Osteocyte (in vitro differentiated cells): Measurements from ENCODE around the gene SLC7A14. TPM values are rescaled to one million over a fixed set of nuclear protein-coding genes. Genes with fewer than 3 reads are reported as not detected.

Experiments used
- DNase-seq: peaks from one replicate; pipeline ENCODE4 v3.0.0; 2021; ENCODE audit warnings: mixed read lengths; ENCODE audit not compliant: unreplicated experiment; ENCODE audit errors: extremely low spot score
- H3K27ac Mint-ChIP-seq: one replicate; pipeline ENCODE4 v1.8.0; 2021; ENCODE audit warnings: mild to moderate bottlenecking, mixed read lengths; ENCODE audit not compliant: unreplicated experiment
- H3K27me3 Mint-ChIP-seq: one replicate; pipeline ENCODE4 v1.8.0; 2021; ENCODE audit warnings: mixed read lengths; ENCODE audit not compliant: unreplicated experiment
- H3K36me3 Mint-ChIP-seq: one replicate; pipeline ENCODE4 v1.8.0; 2021; ENCODE audit warnings: mixed read lengths; ENCODE audit not compliant: unreplicated experiment
- H3K4me1 Mint-ChIP-seq: one replicate; pipeline ENCODE4 v1.8.0; 2021; ENCODE audit warnings: mixed read lengths; ENCODE audit not compliant: unreplicated experiment
- H3K4me3 Mint-ChIP-seq: one replicate; pipeline ENCODE4 v1.8.0; 2021; ENCODE audit warnings: mild to moderate bottlenecking, moderate library complexity, mixed read lengths; ENCODE audit not compliant: unreplicated experiment
- H3K9me3 Mint-ChIP-seq: one replicate; pipeline ENCODE4 v1.8.0; 2021; ENCODE audit warnings: mixed read lengths; ENCODE audit not compliant: unreplicated experiment
- total RNA-seq: library from RNA; stranded (reverse); gene quantifications from 2 replicates; pipeline ENCODE4 v1.2.1, GENCODE V29; 2021
- TF ChIP-seq, protein P1 (sequence below): fragments of 200-600 bp; sonication (generic); IDR thresholded peaks from 2 replicates; pipeline ENCODE4 v1.5.0; 2021; ENCODE audit warnings: antibody characterized with exemption, mild to moderate bottlenecking, moderate library complexity

Gene SLC7A14
- total RNA-seq, 1 donor from 2014 or later, result 2.1 TPM

DNA sequence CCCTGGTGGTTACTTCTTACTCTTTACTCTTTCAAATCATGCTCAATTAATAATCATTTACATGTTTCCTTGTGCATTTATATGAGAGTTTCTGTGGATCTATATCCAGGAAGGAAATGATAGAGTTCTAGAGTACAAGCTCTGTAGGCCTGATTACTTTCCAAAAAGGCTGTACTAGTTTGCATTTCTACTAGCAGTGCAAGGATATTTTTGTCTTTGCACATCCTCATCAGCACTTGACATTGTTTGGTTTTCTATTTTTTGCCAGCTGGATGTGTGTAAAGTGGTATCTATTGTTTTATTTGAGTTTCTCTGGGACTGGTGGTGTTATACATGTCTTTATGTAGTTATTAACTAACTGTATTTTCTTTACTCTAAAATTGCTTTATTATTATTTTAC lies 19.6 kb upstream of the SLC7A14 start:
- Mint-ChIP-seq H3K27ac (no peak overlapping the region), H3K4me3 (no peak overlapping the region), H3K4me1 (no peaks in the 10 kb centered on the region), H3K9me3 (no peaks in the 10 kb centered on the region), H3K36me3 (no peaks in the 10 kb centered on the region), H3K27me3 (peaks cover 8% of the 10 kb centered on the region)
- TF ChIP-seq, protein P1, sequence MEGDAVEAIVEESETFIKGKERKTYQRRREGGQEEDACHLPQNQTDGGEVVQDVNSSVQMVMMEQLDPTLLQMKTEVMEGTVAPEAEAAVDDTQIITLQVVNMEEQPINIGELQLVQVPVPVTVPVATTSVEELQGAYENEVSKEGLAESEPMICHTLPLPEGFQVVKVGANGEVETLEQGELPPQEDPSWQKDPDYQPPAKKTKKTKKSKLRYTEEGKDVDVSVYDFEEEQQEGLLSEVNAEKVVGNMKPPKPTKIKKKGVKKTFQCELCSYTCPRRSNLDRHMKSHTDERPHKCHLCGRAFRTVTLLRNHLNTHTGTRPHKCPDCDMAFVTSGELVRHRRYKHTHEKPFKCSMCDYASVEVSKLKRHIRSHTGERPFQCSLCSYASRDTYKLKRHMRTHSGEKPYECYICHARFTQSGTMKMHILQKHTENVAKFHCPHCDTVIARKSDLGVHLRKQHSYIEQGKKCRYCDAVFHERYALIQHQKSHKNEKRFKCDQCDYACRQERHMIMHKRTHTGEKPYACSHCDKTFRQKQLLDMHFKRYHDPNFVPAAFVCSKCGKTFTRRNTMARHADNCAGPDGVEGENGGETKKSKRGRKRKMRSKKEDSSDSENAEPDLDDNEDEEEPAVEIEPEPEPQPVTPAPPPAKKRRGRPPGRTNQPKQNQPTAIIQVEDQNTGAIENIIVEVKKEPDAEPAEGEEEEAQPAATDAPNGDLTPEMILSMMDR, result no peak
- no peak for DNase-seq

DNA sequence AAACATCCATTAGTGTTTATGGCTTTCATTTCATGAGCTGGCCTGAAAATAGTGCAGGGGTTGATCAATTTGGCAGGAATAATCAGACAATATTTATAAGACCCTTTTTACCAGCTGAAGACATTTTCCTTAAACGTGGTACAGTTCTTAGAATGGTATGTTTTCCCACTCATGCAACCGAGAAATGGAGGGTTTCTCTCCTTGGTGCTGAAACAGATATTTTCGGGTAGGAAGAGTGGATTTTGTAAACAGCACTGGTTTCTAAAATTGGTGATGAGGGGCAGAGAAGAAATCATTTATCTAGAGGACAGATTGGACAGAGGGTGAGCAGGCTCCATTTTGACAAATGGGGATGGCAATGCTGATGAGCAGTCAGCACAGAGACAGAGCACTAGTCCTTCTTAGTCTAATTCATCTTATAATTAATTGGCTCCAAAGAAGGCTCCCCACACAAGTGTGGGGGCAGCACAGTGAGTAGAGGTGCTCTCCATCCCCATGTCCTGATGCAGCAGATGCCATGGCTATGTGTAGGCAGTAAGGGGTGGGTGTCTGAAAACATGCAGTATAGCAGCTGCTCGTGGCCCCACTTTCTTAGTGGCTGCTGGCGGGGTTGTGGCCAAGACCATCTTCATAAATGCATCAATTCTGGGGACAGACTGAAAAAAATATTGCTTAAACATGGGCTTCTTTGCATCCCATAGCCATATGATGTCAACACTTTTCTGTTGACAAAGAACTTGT lies 18.1 kb upstream of the SLC7A14 start:
- Mint-ChIP-seq H3K4me3 (no peak overlapping the region), H3K9me3 (no peaks in the 10 kb centered on the region), H3K4me1 (no peaks in the 10 kb centered on the region), H3K27me3 (peaks cover 17% of the 10 kb centered on the region), H3K27ac (no peak overlapping the region), H3K36me3 (no peaks in the 10 kb centered on the region)
- no peak for DNase-seq
- TF ChIP-seq, protein P1, result no peak

DNA sequence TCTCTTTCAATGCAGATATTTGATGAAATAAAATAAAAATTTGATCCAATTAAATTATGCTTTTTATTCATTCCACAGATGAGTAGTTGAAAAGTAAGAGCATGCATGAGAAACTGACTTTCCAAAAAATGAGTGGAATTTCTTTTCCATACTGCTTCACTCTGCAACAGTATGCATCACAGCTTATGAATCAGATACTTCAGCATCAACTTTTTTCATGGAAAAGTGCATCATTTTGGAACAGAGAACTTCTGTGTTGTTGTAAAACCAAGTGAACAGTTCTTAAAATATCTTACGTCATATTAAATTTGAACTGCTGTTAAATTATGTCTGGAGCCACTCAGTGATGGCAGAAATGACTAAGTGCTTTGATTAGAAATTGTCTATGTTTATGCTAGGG lies 16.7 kb upstream of the SLC7A14 start:
- Mint-ChIP-seq H3K4me1 (no peaks in the 10 kb centered on the region), H3K27ac (no peak overlapping the region), H3K9me3 (no peaks in the 10 kb centered on the region), H3K36me3 (no peaks in the 10 kb centered on the region), H3K27me3 (peaks cover 28% of the 10 kb centered on the region), H3K4me3 (no peak overlapping the region)
- TF ChIP-seq, protein P1, result no peak
- no peak for DNase-seq

DNA sequence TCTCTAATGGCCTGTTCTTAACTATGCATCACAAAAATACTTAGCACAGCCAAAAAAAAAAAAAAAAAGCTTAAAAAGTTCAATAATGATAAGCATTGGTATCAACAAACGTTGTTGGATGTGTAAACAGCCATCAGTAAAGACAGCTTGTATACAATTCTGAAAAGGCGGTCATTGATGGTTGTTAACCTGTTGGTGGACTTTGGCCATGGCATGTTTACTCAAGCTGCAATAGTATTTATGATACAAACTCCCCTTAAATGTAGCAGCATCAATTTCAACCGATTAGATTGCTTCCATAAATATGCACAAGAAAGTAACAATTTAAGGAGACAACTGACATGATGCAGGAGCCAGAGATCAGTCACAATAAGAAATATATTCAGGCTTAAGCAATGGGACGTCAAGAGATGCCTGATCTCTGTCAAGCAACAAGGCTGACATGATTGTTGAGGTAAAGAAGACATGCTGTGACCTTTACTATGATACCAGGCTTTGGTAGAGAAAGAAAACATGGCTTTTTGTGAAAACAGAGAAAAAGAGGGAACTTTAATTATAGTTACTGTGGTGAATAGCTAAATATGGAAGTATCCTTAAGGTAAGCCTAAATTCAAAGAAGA lies 14.2 kb upstream of the SLC7A14 start:
- no peak overlapping the region for H3K4me3 Mint-ChIP-seq
- H3K27ac Mint-ChIP-seq, result no peak overlapping the region
- no peaks in the 10 kb centered on the region for H3K9me3 Mint-ChIP-seq
- no peaks in the 10 kb centered on the region for H3K36me3 Mint-ChIP-seq
- no peaks in the 10 kb centered on the region for H3K4me1 Mint-ChIP-seq
- peaks cover 31% of the 10 kb centered on the region for H3K27me3 Mint-ChIP-seq
- TF ChIP-seq, protein P1, result no peak
- no peak for DNase-seq

DNA sequence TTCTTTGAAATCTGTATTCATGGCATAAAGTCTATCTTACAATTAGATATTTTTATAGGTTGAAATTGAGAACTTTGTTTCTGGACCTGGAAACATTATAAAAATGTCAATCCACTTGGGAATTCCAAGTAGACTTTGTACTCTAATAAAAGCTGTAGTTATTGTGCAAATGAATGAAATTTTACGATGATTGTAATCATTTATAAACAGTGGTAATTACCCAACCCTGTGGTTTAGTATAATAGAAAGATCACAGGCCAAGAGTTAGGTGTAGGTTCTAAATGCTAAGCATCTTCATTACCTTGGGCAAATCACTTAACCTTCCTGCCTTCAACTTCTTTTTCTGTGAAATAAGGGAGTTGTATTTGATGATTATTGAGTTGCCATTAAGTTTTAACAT lies 13.2 kb upstream of the SLC7A14 start:
- H3K4me3 Mint-ChIP-seq, result no peak overlapping the region
- no peaks in the 10 kb centered on the region for H3K4me1 Mint-ChIP-seq
- no peak for DNase-seq
- no peaks in the 10 kb centered on the region for H3K36me3 Mint-ChIP-seq
- TF ChIP-seq, protein P1, result no peak
- peaks cover 35% of the 10 kb centered on the region for H3K27me3 Mint-ChIP-seq
- H3K27ac Mint-ChIP-seq, result no peak overlapping the region
- no peaks in the 10 kb centered on the region for H3K9me3 Mint-ChIP-seq
